Measurements from ENCODE around the gene PIGT. TPM values are rescaled to one million over a fixed set of nuclear protein-coding genes. Genes with fewer than 3 reads are reported as not detected.

PIGT gene
- total RNA-seq, 1 donor from 2014 or later: 16.2 TPM

- H3K27ac ChIP-seq (ENCODE audit: low read depth, low read length): peak overlapping the region; percentile 77
- H3K9ac ChIP-seq (ENCODE audit: low read depth in 1 of 3, low read length in 3 of 3): peak overlapping the region; percentile 63 to 79 (median 65)
- no peaks in the 10 kb centered on the region for H3K27me3 ChIP-seq (ENCODE audit: control insufficient read depth in 3 of 3, insufficient read depth in 3 of 3, low read length in 3 of 3)
Measured at GRCh38 chr20:45373353-45374100, 42.4 kb upstream of the PIGT start.

GRCh38 chr20:45374101-45374467 is 41.9 kb upstream of the PIGT start:
- Histone ChIP-seq H3K4me1 (ENCODE audit: control insufficient read depth in 3 of 3, insufficient read depth in 3 of 3, low read length in 3 of 3) (peaks cover 6 to 13% (median 11%) of the 10 kb centered on the region in 3 donors), H3K27ac (ENCODE audit: low read depth, low read length) (peak overlapping the region; percentile 77), H3K4me3 (ENCODE audit: low read length in 3 of 3) (peak overlapping the region; percentile 87 to 90 (median 87)), H3K36me3 (ENCODE audit: control insufficient read depth in 3 of 3, insufficient read depth in 3 of 3, low read length in 3 of 3) (peaks cover 0 to 1% (median 0%) of the 10 kb centered on the region in 3 donors), H3K9me3 (ENCODE audit: control insufficient read depth in 3 of 3, low read length in 3 of 3) (no peaks in the 10 kb centered on the region), H3K27me3 (ENCODE audit: control insufficient read depth in 3 of 3, insufficient read depth in 3 of 3, low read length in 3 of 3) (no peaks in the 10 kb centered on the region), H3K9ac (ENCODE audit: low read depth in 1 of 3, low read length in 3 of 3) (peak overlapping the region in 1 of 3 donors; percentile 79)

More at GRCh38 chr20:45373353-45374100, 42.4 kb upstream of the PIGT start:
- H3K9me3 ChIP-seq (ENCODE audit: control insufficient read depth in 3 of 3, low read length in 3 of 3): no peaks in the 10 kb centered on the region
- H3K4me1 ChIP-seq (ENCODE audit: control insufficient read depth in 3 of 3, insufficient read depth in 3 of 3, low read length in 3 of 3): peaks cover 10 to 13% (median 11%) of the 10 kb centered on the region in 3 donors
- H3K36me3 ChIP-seq (ENCODE audit: control insufficient read depth in 3 of 3, insufficient read depth in 3 of 3, low read length in 3 of 3): peaks cover 0 to 4% (median under 1%) of the 10 kb centered on the region in 3 donors
- H3K4me3 ChIP-seq (ENCODE audit: low read length in 3 of 3): peak overlapping the region; percentile 87 to 90 (median 87)

- H3K9me3 ChIP-seq (ENCODE audit: control insufficient read depth in 3 of 3, low read length in 3 of 3): no peaks in the 10 kb centered on the region
- H3K4me3 ChIP-seq (ENCODE audit: low read length in 3 of 3): no peak overlapping the region
- no peaks in the 10 kb centered on the region for H3K36me3 ChIP-seq (ENCODE audit: control insufficient read depth in 3 of 3, insufficient read depth in 3 of 3, low read length in 3 of 3)
- no peaks in the 10 kb centered on the region for H3K27me3 ChIP-seq (ENCODE audit: control insufficient read depth in 3 of 3, insufficient read depth in 3 of 3, low read length in 3 of 3)
- H3K4me1 ChIP-seq (ENCODE audit: control insufficient read depth in 3 of 3, insufficient read depth in 3 of 3, low read length in 3 of 3): peaks cover 4 to 13% (median 11%) of the 10 kb centered on the region in 3 donors
- no peak overlapping the region for H3K9ac ChIP-seq (ENCODE audit: low read depth in 1 of 3, low read length in 3 of 3)
- H3K27ac ChIP-seq (ENCODE audit: low read depth, low read length): no peak overlapping the region
Measured at GRCh38 chr20:45374966-45375365, 41.0 kb upstream of the PIGT start.

GRCh38 chr20:45377269-45377668 is 38.7 kb upstream of the PIGT start:
- H3K27ac ChIP-seq (ENCODE audit: low read depth, low read length): no peak overlapping the region
- no peak overlapping the region for H3K9ac ChIP-seq (ENCODE audit: low read depth in 1 of 3, low read length in 3 of 3)
- H3K36me3 ChIP-seq (ENCODE audit: control insufficient read depth in 3 of 3, insufficient read depth in 3 of 3, low read length in 3 of 3): no peaks in the 10 kb centered on the region
- H3K9me3 ChIP-seq (ENCODE audit: control insufficient read depth in 3 of 3, low read length in 3 of 3): no peaks in the 10 kb centered on the region
- H3K4me1 ChIP-seq (ENCODE audit: control insufficient read depth in 3 of 3, insufficient read depth in 3 of 3, low read length in 3 of 3): peaks cover 4 to 13% (median 11%) of the 10 kb centered on the region in 3 donors
- H3K27me3 ChIP-seq (ENCODE audit: control insufficient read depth in 3 of 3, insufficient read depth in 3 of 3, low read length in 3 of 3): no peaks in the 10 kb centered on the region
- no peak overlapping the region for H3K4me3 ChIP-seq (ENCODE audit: low read length in 3 of 3)

- Histone ChIP-seq H3K4me3 (ENCODE audit: low read length in 3 of 3) (no peak within 1 kb of the TSS), H3K36me3 (ENCODE audit: control insufficient read depth in 3 of 3, insufficient read depth in 3 of 3, low read length in 3 of 3) (no peaks in the 10 kb centered on the region), H3K9ac (ENCODE audit: low read depth in 1 of 3, low read length in 3 of 3) (no peak within 1 kb of the TSS), H3K27ac (ENCODE audit: low read depth, low read length) (no peak within 1 kb of the TSS), H3K4me1 (ENCODE audit: control insufficient read depth in 3 of 3, insufficient read depth in 3 of 3, low read length in 3 of 3) (peaks cover 2 to 4% (median 3%) of the 10 kb centered on the region in 3 donors), H3K27me3 (ENCODE audit: control insufficient read depth in 3 of 3, insufficient read depth in 3 of 3, low read length in 3 of 3) (no peaks in the 10 kb centered on the region), H3K9me3 (ENCODE audit: control insufficient read depth in 3 of 3, low read length in 3 of 3) (no peaks in the 10 kb centered on the region)
Measured at GRCh38 chr20:45378191-45378590, 37.8 kb upstream of the PIGT start, which contains the start of gene TP53TG5. Gene TP53TG5 (minus strand): TSS chr20:45378325. CDS start chr20:45378236, 89 bp downstream.

GRCh38 chr20:45387274-45387673 is 28.7 kb upstream of the PIGT start:
- Histone ChIP-seq H3K9me3 (ENCODE audit: control insufficient read depth in 3 of 3, low read length in 3 of 3) (no peaks in the 10 kb centered on the region), H3K4me3 (ENCODE audit: low read length in 3 of 3) (no peak overlapping the region), H3K4me1 (ENCODE audit: control insufficient read depth in 3 of 3, insufficient read depth in 3 of 3, low read length in 3 of 3) (no peaks in the 10 kb centered on the region), H3K27me3 (ENCODE audit: control insufficient read depth in 3 of 3, insufficient read depth in 3 of 3, low read length in 3 of 3) (no peaks in the 10 kb centered on the region), H3K27ac (ENCODE audit: low read depth, low read length) (no peak overlapping the region), H3K36me3 (ENCODE audit: control insufficient read depth in 3 of 3, insufficient read depth in 3 of 3, low read length in 3 of 3) (no peaks in the 10 kb centered on the region), H3K9ac (ENCODE audit: low read depth in 1 of 3, low read length in 3 of 3) (no peak overlapping the region)

- H3K27me3 ChIP-seq (ENCODE audit: control insufficient read depth in 3 of 3, insufficient read depth in 3 of 3, low read length in 3 of 3): no peaks in the 10 kb centered on the region
- H3K9ac ChIP-seq (ENCODE audit: low read depth in 1 of 3, low read length in 3 of 3): no peak overlapping the region
- no peaks in the 10 kb centered on the region for H3K9me3 ChIP-seq (ENCODE audit: control insufficient read depth in 3 of 3, low read length in 3 of 3)
- no peaks in the 10 kb centered on the region for H3K36me3 ChIP-seq (ENCODE audit: control insufficient read depth in 3 of 3, insufficient read depth in 3 of 3, low read length in 3 of 3)
- H3K4me1 ChIP-seq (ENCODE audit: control insufficient read depth in 3 of 3, insufficient read depth in 3 of 3, low read length in 3 of 3): no peaks in the 10 kb centered on the region
- H3K27ac ChIP-seq (ENCODE audit: low read depth, low read length): no peak overlapping the region
- no peak overlapping the region for H3K4me3 ChIP-seq (ENCODE audit: low read length in 3 of 3)
Measured at GRCh38 chr20:45390931-45391330, 25.0 kb upstream of the PIGT start.

GRCh38 chr20:45391559-45391958 is 24.4 kb upstream of the PIGT start:
- no peaks in the 10 kb centered on the region for H3K36me3 ChIP-seq (ENCODE audit: control insufficient read depth in 3 of 3, insufficient read depth in 3 of 3, low read length in 3 of 3)
- no peak overlapping the region for H3K4me3 ChIP-seq (ENCODE audit: low read length in 3 of 3)
- no peaks in the 10 kb centered on the region for H3K27me3 ChIP-seq (ENCODE audit: control insufficient read depth in 3 of 3, insufficient read depth in 3 of 3, low read length in 3 of 3)
- H3K4me1 ChIP-seq (ENCODE audit: control insufficient read depth in 3 of 3, insufficient read depth in 3 of 3, low read length in 3 of 3): no peaks in the 10 kb centered on the region
- H3K27ac ChIP-seq (ENCODE audit: low read depth, low read length): no peak overlapping the region
- H3K9ac ChIP-seq (ENCODE audit: low read depth in 1 of 3, low read length in 3 of 3): no peak overlapping the region
- no peaks in the 10 kb centered on the region for H3K9me3 ChIP-seq (ENCODE audit: control insufficient read depth in 3 of 3, low read length in 3 of 3)

- Histone ChIP-seq H3K27me3 (ENCODE audit: control insufficient read depth in 3 of 3, insufficient read depth in 3 of 3, low read length in 3 of 3) (no peaks in the 10 kb centered on the region), H3K4me3 (ENCODE audit: low read length in 3 of 3) (no peak overlapping the region), H3K9ac (ENCODE audit: low read depth in 1 of 3, low read length in 3 of 3) (no peak overlapping the region), H3K4me1 (ENCODE audit: control insufficient read depth in 3 of 3, insufficient read depth in 3 of 3, low read length in 3 of 3) (no peaks in the 10 kb centered on the region), H3K9me3 (ENCODE audit: control insufficient read depth in 3 of 3, low read length in 3 of 3) (no peaks in the 10 kb centered on the region), H3K27ac (ENCODE audit: low read depth, low read length) (no peak overlapping the region), H3K36me3 (ENCODE audit: control insufficient read depth in 3 of 3, insufficient read depth in 3 of 3, low read length in 3 of 3) (no peaks in the 10 kb centered on the region)
Measured at GRCh38 chr20:45392733-45393132, 23.2 kb upstream of the PIGT start.

- H3K9me3 ChIP-seq (ENCODE audit: control insufficient read depth in 3 of 3, low read length in 3 of 3): no peaks in the 10 kb centered on the region
- no peaks in the 10 kb centered on the region for H3K27me3 ChIP-seq (ENCODE audit: control insufficient read depth in 3 of 3, insufficient read depth in 3 of 3, low read length in 3 of 3)
- no peak overlapping the region for H3K27ac ChIP-seq (ENCODE audit: low read depth, low read length)
- no peaks in the 10 kb centered on the region for H3K36me3 ChIP-seq (ENCODE audit: control insufficient read depth in 3 of 3, insufficient read depth in 3 of 3, low read length in 3 of 3)
- no peak overlapping the region for H3K9ac ChIP-seq (ENCODE audit: low read depth in 1 of 3, low read length in 3 of 3)
- no peak overlapping the region for H3K4me3 ChIP-seq (ENCODE audit: low read length in 3 of 3)
- no peaks in the 10 kb centered on the region for H3K4me1 ChIP-seq (ENCODE audit: control insufficient read depth in 3 of 3, insufficient read depth in 3 of 3, low read length in 3 of 3)
Measured at GRCh38 chr20:45394221-45395113, 21.5 kb upstream of the PIGT start.

All from skeletal muscle tissue (tissue), 4 donors.